ENCODE data around the gene GCNT4.

The GCNT4 gene

GRCh38 chr5:75043633-75044264, 8.6 kb downstream of the GCNT4 start:
- no peaks in the 10 kb centered on the region for H3K9me3 ChIP-seq (ENCODE audit: insufficient read depth, low read length)
- no peak for DNase-seq (ENCODE audit: low read depth, low spot score)
- TF ChIP-seq YY1 (IDR thresholded peaks at IDR 0.05; ENCODE audit: insufficient read depth, insufficient read length) = no peak
- no peak for TF ChIP-seq ZNF274 (IDR thresholded peaks at IDR 0.05; ENCODE audit: low read depth, low read length)
- no peak for TF ChIP-seq SUZ12 (IDR thresholded peaks at IDR 0.05; ENCODE audit: extremely low read depth, insufficient read depth, insufficient read length)
- H3K9ac ChIP-seq (ENCODE audit: insufficient read length, low read depth) = no peak overlapping the region
- no peaks in the 10 kb centered on the region for H3K27me3 ChIP-seq (ENCODE audit: insufficient read depth, insufficient read length)
- no peak overlapping the region for H3K4me3 ChIP-seq (ENCODE audit: insufficient read length, low read depth)
- no peaks in the 10 kb centered on the region for H3K4me1 ChIP-seq (ENCODE audit: insufficient read depth, insufficient read length)
- H3K36me3 ChIP-seq (ENCODE audit: insufficient read depth, insufficient read length, low read length) = peaks cover 59% of the 10 kb centered on the region

- Histone ChIP-seq H3K4me3 (ENCODE audit: insufficient read length, low read depth) (no peak overlapping the region), H3K9ac (ENCODE audit: insufficient read length, low read depth) (no peak overlapping the region), H3K27me3 (ENCODE audit: insufficient read depth, insufficient read length) (no peaks in the 10 kb centered on the region), H3K9me3 (ENCODE audit: insufficient read depth, low read length) (no peaks in the 10 kb centered on the region), H3K36me3 (ENCODE audit: insufficient read depth, insufficient read length, low read length) (peaks cover 55% of the 10 kb centered on the region), H3K4me1 (ENCODE audit: insufficient read depth, insufficient read length) (no peaks in the 10 kb centered on the region)
- TF ChIP-seq ZNF274 (IDR thresholded peaks at IDR 0.05; ENCODE audit: low read depth, low read length) = no peak
- no peak for TF ChIP-seq YY1 (IDR thresholded peaks at IDR 0.05; ENCODE audit: insufficient read depth, insufficient read length)
- TF ChIP-seq SUZ12 (IDR thresholded peaks at IDR 0.05; ENCODE audit: extremely low read depth, insufficient read depth, insufficient read length) = no peak
- no peak for DNase-seq (ENCODE audit: low read depth, low spot score)
These were observed 9.8 kb downstream of the GCNT4 start for GRCh38 chr5:75042522-75042921.

GRCh38 chr5:75040973-75041372, 11.4 kb downstream of the GCNT4 start:
- no peak overlapping the region for H3K4me3 ChIP-seq (ENCODE audit: insufficient read length, low read depth)
- H3K9ac ChIP-seq (ENCODE audit: insufficient read length, low read depth) = no peak overlapping the region
- DNase-seq (ENCODE audit: low read depth, low spot score) = no peak
- H3K36me3 ChIP-seq (ENCODE audit: insufficient read depth, insufficient read length, low read length) = peaks cover 54% of the 10 kb centered on the region
- H3K4me1 ChIP-seq (ENCODE audit: insufficient read depth, insufficient read length) = no peaks in the 10 kb centered on the region
- H3K9me3 ChIP-seq (ENCODE audit: insufficient read depth, low read length) = no peaks in the 10 kb centered on the region
- no peak for TF ChIP-seq YY1 (IDR thresholded peaks at IDR 0.05; ENCODE audit: insufficient read depth, insufficient read length)
- TF ChIP-seq ZNF274 (IDR thresholded peaks at IDR 0.05; ENCODE audit: low read depth, low read length) = no peak
- TF ChIP-seq SUZ12 (IDR thresholded peaks at IDR 0.05; ENCODE audit: extremely low read depth, insufficient read depth, insufficient read length) = no peak
- no peaks in the 10 kb centered on the region for H3K27me3 ChIP-seq (ENCODE audit: insufficient read depth, insufficient read length)

- Histone ChIP-seq H3K27me3 (ENCODE audit: insufficient read depth, insufficient read length) (no peaks in the 10 kb centered on the region), H3K36me3 (ENCODE audit: insufficient read depth, insufficient read length, low read length) (peaks cover 35% of the 10 kb centered on the region), H3K9ac (ENCODE audit: insufficient read length, low read depth) (no peak overlapping the region), H3K4me3 (ENCODE audit: insufficient read length, low read depth) (no peak overlapping the region), H3K4me1 (ENCODE audit: insufficient read depth, insufficient read length) (no peaks in the 10 kb centered on the region), H3K9me3 (ENCODE audit: insufficient read depth, low read length) (no peaks in the 10 kb centered on the region)
- no peak for TF ChIP-seq SUZ12 (IDR thresholded peaks at IDR 0.05; ENCODE audit: extremely low read depth, insufficient read depth, insufficient read length)
- no peak for TF ChIP-seq ZNF274 (IDR thresholded peaks at IDR 0.05; ENCODE audit: low read depth, low read length)
- TF ChIP-seq YY1 (IDR thresholded peaks at IDR 0.05; ENCODE audit: insufficient read depth, insufficient read length) = no peak
- DNase-seq (ENCODE audit: low read depth, low spot score) = no peak
These were observed 15.3 kb downstream of the GCNT4 start for GRCh38 chr5:75037106-75037505.

- peaks cover 33% of the 10 kb centered on the region for H3K36me3 ChIP-seq (ENCODE audit: insufficient read depth, insufficient read length, low read length)
- no peak overlapping the region for H3K9ac ChIP-seq (ENCODE audit: insufficient read length, low read depth)
- TF ChIP-seq SUZ12 (IDR thresholded peaks at IDR 0.05; ENCODE audit: extremely low read depth, insufficient read depth, insufficient read length) (no peak), ZNF274 (IDR thresholded peaks at IDR 0.05; ENCODE audit: low read depth, low read length) (no peak), YY1 (IDR thresholded peaks at IDR 0.05; ENCODE audit: insufficient read depth, insufficient read length) (no peak)
- H3K4me1 ChIP-seq (ENCODE audit: insufficient read depth, insufficient read length) = no peaks in the 10 kb centered on the region
- H3K4me3 ChIP-seq (ENCODE audit: insufficient read length, low read depth) = no peak overlapping the region
- DNase-seq (ENCODE audit: low read depth, low spot score) = no peak
- no peaks in the 10 kb centered on the region for H3K27me3 ChIP-seq (ENCODE audit: insufficient read depth, insufficient read length)
- H3K9me3 ChIP-seq (ENCODE audit: insufficient read depth, low read length) = no peaks in the 10 kb centered on the region
These were observed 18.1 kb downstream of the GCNT4 start for GRCh38 chr5:75034137-75034739.

GRCh38 chr5:75031366-75031765, 21.0 kb downstream of the GCNT4 start:
- no peak overlapping the region for H3K9ac ChIP-seq (ENCODE audit: insufficient read length, low read depth)
- H3K4me1 ChIP-seq (ENCODE audit: insufficient read depth, insufficient read length) = no peaks in the 10 kb centered on the region
- H3K27me3 ChIP-seq (ENCODE audit: insufficient read depth, insufficient read length) = no peaks in the 10 kb centered on the region
- no peaks in the 10 kb centered on the region for H3K9me3 ChIP-seq (ENCODE audit: insufficient read depth, low read length)
- no peak for TF ChIP-seq YY1 (IDR thresholded peaks at IDR 0.05; ENCODE audit: insufficient read depth, insufficient read length)
- TF ChIP-seq SUZ12 (IDR thresholded peaks at IDR 0.05; ENCODE audit: extremely low read depth, insufficient read depth, insufficient read length) = no peak
- TF ChIP-seq ZNF274 (IDR thresholded peaks at IDR 0.05; ENCODE audit: low read depth, low read length) = no peak
- no peak for DNase-seq (ENCODE audit: low read depth, low spot score)
- H3K4me3 ChIP-seq (ENCODE audit: insufficient read length, low read depth) = no peak overlapping the region
- peaks cover 34% of the 10 kb centered on the region for H3K36me3 ChIP-seq (ENCODE audit: insufficient read depth, insufficient read length, low read length)

GRCh38 chr5:75028090-75028489, 24.3 kb downstream of the GCNT4 start:
- H3K4me3 ChIP-seq (ENCODE audit: insufficient read length, low read depth) = no peak overlapping the region
- H3K27me3 ChIP-seq (ENCODE audit: insufficient read depth, insufficient read length) = no peaks in the 10 kb centered on the region
- DNase-seq (ENCODE audit: low read depth, low spot score) = no peak
- H3K9me3 ChIP-seq (ENCODE audit: insufficient read depth, low read length) = no peaks in the 10 kb centered on the region
- no peak for TF ChIP-seq ZNF274 (IDR thresholded peaks at IDR 0.05; ENCODE audit: low read depth, low read length)
- no peak for TF ChIP-seq YY1 (IDR thresholded peaks at IDR 0.05; ENCODE audit: insufficient read depth, insufficient read length)
- no peak for TF ChIP-seq SUZ12 (IDR thresholded peaks at IDR 0.05; ENCODE audit: extremely low read depth, insufficient read depth, insufficient read length)
- no peaks in the 10 kb centered on the region for H3K4me1 ChIP-seq (ENCODE audit: insufficient read depth, insufficient read length)
- no peak overlapping the region for H3K9ac ChIP-seq (ENCODE audit: insufficient read length, low read depth)
- H3K36me3 ChIP-seq (ENCODE audit: insufficient read depth, insufficient read length, low read length) = peaks cover 18% of the 10 kb centered on the region

Data from NT2/D1 (cell line).